ENCODE results near the gene TTC33.

- TF ChIP-seq POLR2A (IDR thresholded peaks at IDR 0.05), result no peak
- no peak for TF ChIP-seq CTCF (IDR thresholded peaks at IDR 0.05)
These were observed 208.2 kb downstream of the TTC33 start for GRCh38 chr5:40547557-40547956.

Data from suprapubic skin (tissue), 3 donors.